GM12878 (cell line): ENCODE results near the gene ASIC1. TPM values are rescaled to one million over a fixed set of nuclear protein-coding genes. Genes with fewer than 3 reads are reported as not detected.

ENCODE experiments used
- ATAC-seq: fragments of 200-7000 bp; cut with Tn5 transposase; 3 replicates; pipeline ENCODE4 v1.9.1; 2020; ENCODE audit warnings: mild to moderate bottlenecking, moderate library complexity
- BruUV-seq: library from RNA; stranded (reverse); fragments of 400-500 nt; replicated peaks from 2 replicates; lab custom pipeline; 2021; lab: Mats Ljungman, UMichigan
- CTCF ChIA-PET: fragments of 300-600 bp; sonication (Branson Sonifier 250); formaldehyde crosslinking; extraction: SDS; loops from one replicate; lab custom pipeline; 2021; ENCODE audit warnings: inconsistent platforms; lab: Yijun Ruan, JAX
- POLR2A ChIA-PET: fragments of 350-600 bp; formaldehyde crosslinking; extraction: SDS; loops from one replicate; lab custom pipeline; 2021; ENCODE audit warnings: inconsistent platforms; lab: Charles Lee
- RAD21 ChIA-PET: fragments of 300-600 bp; sonication (Branson Sonifier 250); formaldehyde crosslinking; loops from one replicate; lab custom pipeline; 2023; ENCODE audit warnings: antibody characterized with exemption; ENCODE audit not compliant: unreplicated experiment; lab: Charles Lee
- SMC1A ChIA-PET: fragments of 300-600 bp; sonication (Branson Sonifier 250); formaldehyde crosslinking; loops from one replicate; lab custom pipeline; 2023; ENCODE audit not compliant: unreplicated experiment, uncharacterized antibody; lab: Charles Lee
- DNase-seq: peaks from one replicate; pipeline ENCODE4 v3.0.0-alpha.2; 2011; ENCODE audit warnings: low read depth, low spot score
- FAIRE-seq: peaks from 3 replicates; lab custom pipeline; 2011; peaks lifted over from hg19 to GRCh38; lab: Jason Lieb, UNC
- H2AFZ ChIP-seq: 2 replicates; pipeline ENCODE4 v1.6.0; 2011; ENCODE audit warnings: low read depth, low read length, control low read depth; ENCODE audit not compliant: control insufficient read depth
- H3K27ac ChIP-seq: 2 replicates; pipeline ENCODE4 v1.5.1; 2011; ENCODE audit warnings: control low read depth; ENCODE audit not compliant: control insufficient read depth, insufficient read depth
- H3K27me3 ChIP-seq, 2 experiments: replicated peaks in 1 of 2; 2 replicates each; pipeline versions ENCODE4 v1.6.0 to v1.6.1; 2011; ENCODE audit warnings: low read length in 1 of 2; ENCODE audit not compliant: control insufficient read depth in 2 of 2, insufficient read depth in 2 of 2
- H3K36me3 ChIP-seq, 2 experiments: 2 replicates each; pipeline ENCODE4 v1.5.1; 2011; ENCODE audit warnings: low read length in 1 of 2; ENCODE audit not compliant: control insufficient read depth in 2 of 2, insufficient read depth in 2 of 2
- H3K4me1 ChIP-seq: 2 replicates; pipeline ENCODE4 v1.6.1; 2011; ENCODE audit warnings: mild to moderate bottlenecking, low read length, moderate library complexity, mixed read lengths; ENCODE audit not compliant: control insufficient read depth, insufficient read depth
- H3K4me2 ChIP-seq: 2 replicates; pipeline ENCODE4 v1.6.0; 2011; ENCODE audit warnings: control low read depth; ENCODE audit not compliant: control insufficient read depth, insufficient read depth
- H3K4me3 ChIP-seq: fragments of 200-600 bp; sonication (generic); 2 replicates; pipeline ENCODE4 v1.5.1; 2016
- H3K79me2 ChIP-seq: 2 replicates; pipeline ENCODE4 v1.6.0; 2011; ENCODE audit warnings: low read length; ENCODE audit not compliant: control insufficient read depth, insufficient read depth
- H3K9ac ChIP-seq: 2 replicates; pipeline ENCODE4 v1.8.0; 2011; ENCODE audit warnings: low read length, control low read depth, mixed read lengths; ENCODE audit not compliant: control insufficient read depth, insufficient read depth
- H3K9me3 ChIP-seq: replicated peaks from 3 replicates; pipeline ENCODE4 v1.5.1; 2011; ENCODE audit warnings: mild to moderate bottlenecking, low read length; ENCODE audit not compliant: control insufficient read depth, insufficient read depth
- H4K20me1 ChIP-seq: 2 replicates; pipeline ENCODE4 v1.6.0; 2011; ENCODE audit not compliant: control insufficient read depth, insufficient read depth
- BMI1 ChIP-seq: fragments of 450-650 bp; IDR thresholded peaks from 2 replicates; pipeline ENCODE4 v1.6.1; 2016; ENCODE audit warnings: mild to moderate bottlenecking, moderate library complexity, borderline replicate concordance
- CBX5 ChIP-seq: sonication (generic); IDR thresholded peaks from 2 replicates; pipeline ENCODE4 v1.6.1; 2016; ENCODE audit warnings: low read depth, moderate library complexity, mild to moderate bottlenecking, inconsistent platforms
- EGR1 ChIP-seq, 2 experiments: IDR thresholded peaks; 1 replicate in 1 of 2; 2 replicates in 1 of 2; pipeline ENCODE4 v1.6.1; 2011 to 2012; ENCODE audit warnings: low read depth in 2 of 2, low read length in 2 of 2, borderline replicate concordance in 1 of 2, mild to moderate bottlenecking in 1 of 2, moderate library complexity in 1 of 2
- HDAC6 ChIP-seq: fragments of 200-600 bp; sonication (generic); IDR thresholded peaks from one replicate; pipeline ENCODE4 v1.8.0; 2017; ENCODE audit warnings: antibody characterized with exemption; ENCODE audit not compliant: unreplicated experiment
- JUND ChIP-seq: IDR thresholded peaks from 2 replicates; pipeline ENCODE4 v1.6.1; 2012; ENCODE audit warnings: low read depth, mild to moderate bottlenecking, low read length, improper control_type of control experiment, moderate library complexity
- KAT2A ChIP-seq: conservative IDR thresholded peaks from 2 replicates; pipeline ENCODE4 v1.6.1; 2011; ENCODE audit warnings: low read depth, low read length; ENCODE audit not compliant: control insufficient read depth
- MEF2A ChIP-seq: IDR thresholded peaks from 2 replicates; pipeline ENCODE4 v1.6.1; 2011; ENCODE audit warnings: low read depth, mild to moderate bottlenecking, low read length, moderate library complexity; ENCODE audit not compliant: insufficient read depth
- POLR2AphosphoS5 ChIP-seq: IDR thresholded peaks from 2 replicates; pipeline ENCODE4 v1.6.1; 2011; ENCODE audit warnings: mild to moderate bottlenecking, low read length, inconsistent platforms
- RBBP5 ChIP-seq: fragments of 200-600 bp; sonication (generic); conservative IDR thresholded peaks from 2 replicates; pipeline ENCODE4 v1.6.1; 2016
- RCOR1 ChIP-seq: conservative IDR thresholded peaks from 2 replicates; pipeline ENCODE4 v1.6.1; 2012; ENCODE audit warnings: low read depth, low read length, improper control_type of control experiment
- STAT3 ChIP-seq: IDR thresholded peaks from 2 replicates; pipeline ENCODE4 v1.6.1; 2011; ENCODE audit warnings: low read depth, low read length, improper control_type of control experiment
- TCF3 ChIP-seq: IDR thresholded peaks from 2 replicates; pipeline ENCODE4 v1.6.1; 2012; ENCODE audit warnings: low read depth, mild to moderate bottlenecking, low read length, borderline replicate concordance; ENCODE audit not compliant: insufficient read depth
- YY1 ChIP-seq: IDR thresholded peaks from 2 replicates; pipeline ENCODE4 v1.6.1; 2011; ENCODE audit warnings: low read depth, mild to moderate bottlenecking, low read length
- WGBS: methylation state at CpG from one replicate; pipeline ENCODE4 v1.1.6; 2016; ENCODE audit warnings: low lambda C conversion rate; ENCODE audit not compliant: insufficient replicate concordance, insufficient coverage; ENCODE audit errors: missing lambda C conversion rate; 5-methylcytosine and 5-hydroxymethylcytosine counted together
- in situ Hi-C: fragments of 300-500 bp; cut with MboI; formaldehyde crosslinking; loops from 9 replicates; pipeline ENCODE4 v1.14.3; 2018; ENCODE audit warnings: mixed read lengths
- intact Hi-C: fragments of 100-400 bp; cut with micrococcal nuclease; formaldehyde crosslinking; loops from one replicate; pipeline ENCODE4 v1.14.2; 2022; ENCODE audit not compliant: unreplicated experiment
- polyA plus RNA-seq, 11 experiments: library from polyadenylated mRNA; depleted of rRNA in 4 of 11; unstranded in 6 of 11; stranded (reverse) in 5 of 11; fragments of >200 nt; fragmentation: Nextera tagmentation in 4 of 11; fragmentation: Illumina TruSeq in 1 of 11; extraction: Ambion mirVana in 4 of 11; extraction: Trizol in 1 of 11; gene quantifications; 1 replicate in 1 of 11; 2 replicates in 10 of 11; pipeline versions ENCODE4 v1.2.1 to v1.2.3, GENCODE V29; 2011 to 2016; ENCODE audit warnings: inconsistent platforms in 2 of 11, missing spikeins in 2 of 11, low read depth in 1 of 11
- total RNA-seq, 4 experiments: library from RNA; depleted of rRNA in 3 of 4; stranded (reverse); fragments of >200 nt in 3 of 4; fragmentation: Illumina TruSeq in 1 of 4; extraction: Trizol in 1 of 4; gene quantifications; 2 replicates each; pipeline versions ENCODE4 v1.2.1 to v1.2.3, GENCODE V29; 2013 to 2021
- TF ChIP-seq, protein P1 (sequence below): fragments of 450-650 bp; IDR thresholded peaks from 2 replicates; pipeline ENCODE4 v1.6.1; 2017; ENCODE audit warnings: mild to moderate bottlenecking
- TF ChIP-seq, protein P2 (sequence below): fragments of 450-650 bp; IDR thresholded peaks from 2 replicates; pipeline ENCODE4 v1.6.1; 2014; ENCODE audit warnings: mild to moderate bottlenecking

ASIC1 gene
- total and polyA plus RNA-seq, 10 of the 15 experiments (the other 5 are each of a cell fraction or from before 2014, with no cell fraction given), result 0.02 to 0.28 (median 0.21) TPM; not detected in 4

- DNase-seq, result no peak
- Histone ChIP-seq H3K27ac (no peak overlapping the region), H2AFZ (no peak overlapping the region), H3K79me2 (peaks cover 60% of the 10 kb centered on the region), H3K9me3 (no peaks in the 10 kb centered on the region), H3K4me2 (no peak overlapping the region), H3K9ac (no peak overlapping the region), H3K4me1 (0 out of 2 replicates have a peak, but pooled peaks cover under 1% of the 10 kb centered on the region), H3K27me3 (no peaks in the 10 kb centered on the region), H3K4me3 (no peak overlapping the region), H3K36me3 (peaks cover 5 to 7% of the 10 kb centered on the region in 2 experiments; a peak in 2 of 4 replicates), H4K20me1 (no peaks in the 10 kb centered on the region)
- no peak for FAIRE-seq
- in situ Hi-C loops, result no loop called here
- BruUV-seq, result no TSS peak
- ATAC-seq, result no peak
- ChIA-PET RAD21 (no interaction called here), CTCF (interaction anchor here (0.9 to 15.2 kb wide), 8 partner anchors 8 to 95 kb away, joined by 3 to 114 read pairs (median 5); partner anchors contain the start of gene COX14), SMC1A (no interaction called here), POLR2A (interaction anchor here (0.7 to 1.0 kb wide), 2 partner anchors 22 to 330 kb away, joined by 3 to 6 read pairs; no protein-coding TSS in a partner anchor)
- intact Hi-C loops, result no loop called here
- over 99% methylated on average over 6 of the region's 6 CpGs for WGBS
- TF ChIP-seq EGR1 (IDR thresholded peaks at IDR 0.05; ENCODE audit: borderline replicate concordance in 1 of 2, low read depth in 2 of 2, low read length in 2 of 2), result no peak
Measured at GRCh38 chr12:50017641-50018040, 39.8 kb upstream of the ASIC1 start.

DNA sequence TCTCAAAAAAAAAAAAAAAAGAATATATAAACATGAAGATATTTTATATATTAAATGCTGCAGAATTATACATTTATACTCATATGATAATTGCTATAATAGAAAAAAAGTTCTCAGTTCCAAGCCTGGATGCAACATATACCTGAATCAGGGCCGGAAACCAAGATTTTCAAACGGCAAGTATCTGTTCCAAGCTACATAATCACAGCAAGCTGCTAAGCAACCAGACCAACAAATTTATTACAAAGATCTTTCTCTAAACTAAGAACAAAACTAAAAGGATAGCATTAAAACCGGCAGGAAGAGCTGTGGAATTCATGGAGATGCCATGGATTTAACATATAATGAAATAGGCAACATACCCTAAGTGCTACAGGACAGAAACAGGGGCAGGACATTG, 39.2 kb upstream of the ASIC1 start:
- H2AFZ ChIP-seq, result no peak overlapping the region
- peaks cover 65% of the 10 kb centered on the region for H3K79me2 ChIP-seq
- no peaks in the 10 kb centered on the region for H4K20me1 ChIP-seq
- no peak overlapping the region for H3K4me2 ChIP-seq
- H3K27me3 ChIP-seq, result no peaks in the 10 kb centered on the region
- H3K27ac ChIP-seq, result no peak overlapping the region
- ChIA-PET SMC1A (no interaction called here), CTCF (interaction anchor here (0.7 to 15.2 kb wide), 10 partner anchors 9 to 296 kb away, joined by 3 to 114 read pairs (median 5); partner anchors contain the start of gene COX14), RAD21 (interaction anchor here (0.9 kb wide), 1 partner anchor 277 kb away, joined by 4 read pairs; the partner anchor contains the start of gene TMBIM6), POLR2A (interaction anchor here (0.7 to 1.0 kb wide), 4 partner anchors 11 to 330 kb away, joined by 3 to 6 read pairs (median 3); no protein-coding TSS in a partner anchor)
- no peaks in the 10 kb centered on the region for H3K9me3 ChIP-seq
- ATAC-seq, result no peak
- intact Hi-C loops (no loop called here), in situ Hi-C loops (no loop called here)
- 88% methylated on average over 3 of the region's 3 CpGs for WGBS
- BruUV-seq, result no TSS peak
- DNase-seq, result no peak
- H3K4me3 ChIP-seq, result no peak overlapping the region
- no peak for FAIRE-seq
- no peak overlapping the region for H3K9ac ChIP-seq
- 0 out of 2 replicates have a peak, but pooled peaks cover 3% of the 10 kb centered on the region for H3K4me1 ChIP-seq
- peaks cover 5 to 7% of the 10 kb centered on the region in 2 experiments; a peak in 2 of 4 replicates for H3K36me3 ChIP-seq
- no peak for TF ChIP-seq RCOR1
- TF ChIP-seq, protein P1, sequence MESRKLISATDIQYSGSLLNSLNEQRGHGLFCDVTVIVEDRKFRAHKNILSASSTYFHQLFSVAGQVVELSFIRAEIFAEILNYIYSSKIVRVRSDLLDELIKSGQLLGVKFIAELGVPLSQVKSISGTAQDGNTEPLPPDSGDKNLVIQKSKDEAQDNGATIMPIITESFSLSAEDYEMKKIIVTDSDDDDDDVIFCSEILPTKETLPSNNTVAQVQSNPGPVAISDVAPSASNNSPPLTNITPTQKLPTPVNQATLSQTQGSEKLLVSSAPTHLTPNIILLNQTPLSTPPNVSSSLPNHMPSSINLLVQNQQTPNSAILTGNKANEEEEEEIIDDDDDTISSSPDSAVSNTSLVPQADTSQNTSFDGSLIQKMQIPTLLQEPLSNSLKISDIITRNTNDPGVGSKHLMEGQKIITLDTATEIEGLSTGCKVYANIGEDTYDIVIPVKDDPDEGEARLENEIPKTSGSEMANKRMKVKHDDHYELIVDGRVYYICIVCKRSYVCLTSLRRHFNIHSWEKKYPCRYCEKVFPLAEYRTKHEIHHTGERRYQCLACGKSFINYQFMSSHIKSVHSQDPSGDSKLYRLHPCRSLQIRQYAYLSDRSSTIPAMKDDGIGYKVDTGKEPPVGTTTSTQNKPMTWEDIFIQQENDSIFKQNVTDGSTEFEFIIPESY, result no peak
- TF ChIP-seq HDAC6, result no peak
- TF ChIP-seq YY1, result no peak
- no peak for TF ChIP-seq STAT3
- TF ChIP-seq RBBP5, result no peak
- no peak for TF ChIP-seq TCF3
- no peak for TF ChIP-seq CBX5
- no peak for TF ChIP-seq POLR2AphosphoS5
- TF ChIP-seq, protein P2, sequence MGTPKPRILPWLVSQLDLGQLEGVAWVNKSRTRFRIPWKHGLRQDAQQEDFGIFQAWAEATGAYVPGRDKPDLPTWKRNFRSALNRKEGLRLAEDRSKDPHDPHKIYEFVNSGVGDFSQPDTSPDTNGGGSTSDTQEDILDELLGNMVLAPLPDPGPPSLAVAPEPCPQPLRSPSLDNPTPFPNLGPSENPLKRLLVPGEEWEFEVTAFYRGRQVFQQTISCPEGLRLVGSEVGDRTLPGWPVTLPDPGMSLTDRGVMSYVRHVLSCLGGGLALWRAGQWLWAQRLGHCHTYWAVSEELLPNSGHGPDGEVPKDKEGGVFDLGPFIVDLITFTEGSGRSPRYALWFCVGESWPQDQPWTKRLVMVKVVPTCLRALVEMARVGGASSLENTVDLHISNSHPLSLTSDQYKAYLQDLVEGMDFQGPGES, result no peak
- no peak for TF ChIP-seq MEF2A
- no peak for TF ChIP-seq KAT2A
- no peak for TF ChIP-seq JUND
- no peak for TF ChIP-seq BMI1
